Bronchus fibroblast of lung (primary cell): ENCODE measurements around the gene ASB1. TPM values are rescaled to one million over a fixed set of nuclear protein-coding genes. Genes with fewer than 3 reads are reported as not detected.

Experiments
- total RNA-seq: library from RNA; depleted of rRNA; stranded (reverse); fragments of >200 nt; gene quantifications from 2 replicates; pipeline ENCODE4 v1.2.3, GENCODE V29; 2015

Gene ASB1, protein sequence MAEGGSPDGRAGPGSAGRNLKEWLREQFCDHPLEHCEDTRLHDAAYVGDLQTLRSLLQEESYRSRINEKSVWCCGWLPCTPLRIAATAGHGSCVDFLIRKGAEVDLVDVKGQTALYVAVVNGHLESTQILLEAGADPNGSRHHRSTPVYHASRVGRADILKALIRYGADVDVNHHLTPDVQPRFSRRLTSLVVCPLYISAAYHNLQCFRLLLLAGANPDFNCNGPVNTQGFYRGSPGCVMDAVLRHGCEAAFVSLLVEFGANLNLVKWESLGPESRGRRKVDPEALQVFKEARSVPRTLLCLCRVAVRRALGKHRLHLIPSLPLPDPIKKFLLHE
- 28.2 and 32.3 TPM in 2 replicates for total RNA-seq

DNA sequence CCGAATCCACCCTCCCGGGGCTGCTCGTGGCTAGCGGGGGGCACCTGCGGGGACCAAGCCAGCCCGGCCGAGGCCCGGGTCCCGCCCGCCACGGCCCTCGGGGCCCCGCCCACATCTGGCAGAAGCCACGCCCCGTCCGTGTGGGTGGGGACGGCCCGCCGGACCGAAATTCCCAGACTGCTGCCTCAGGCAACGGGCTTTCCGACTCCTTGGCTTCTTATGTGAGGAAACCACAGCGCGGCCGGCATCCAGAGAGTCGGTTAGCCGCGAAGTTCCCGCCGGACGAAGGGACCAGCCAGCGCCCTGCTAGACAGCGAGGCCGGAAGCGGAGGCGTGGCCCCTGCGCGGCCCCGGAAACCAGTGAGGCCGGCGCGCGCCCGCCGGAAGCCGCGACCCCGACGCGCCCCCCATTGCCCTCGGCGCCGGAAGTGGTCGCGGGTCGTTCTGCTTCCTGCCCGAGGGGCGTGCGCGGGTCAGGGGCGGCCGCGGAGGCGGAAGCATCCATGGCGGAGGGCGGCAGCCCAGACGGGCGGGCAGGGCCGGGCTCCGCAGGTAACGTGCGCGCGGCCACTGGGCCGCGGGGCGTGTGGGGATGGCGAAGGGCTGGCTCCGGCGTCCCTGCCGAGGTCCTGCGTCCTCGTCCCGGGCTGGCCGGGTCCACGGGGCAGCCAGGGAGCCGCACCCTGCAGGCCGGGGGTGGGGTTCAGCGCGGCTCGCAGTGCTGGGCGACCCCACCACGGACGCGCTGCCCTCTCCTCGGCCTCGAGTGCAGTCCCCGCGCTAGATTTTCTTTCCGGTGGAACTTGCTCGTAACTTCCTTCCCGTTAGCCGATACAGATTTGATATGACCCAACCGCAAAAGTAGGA is at the start of gene ASB1:
ASB1 (plus strand) TSS at position 360 of the 867 bp plus-strand sequence; CDS start at position 504, 144 bp downstream.

Other genes starting within 250 kb of the ASB1 start
- 19.2 and 20.7 TPM in 2 replicates for gene ILKAP, start 223.2 kb upstream of the ASB1 start, total RNA-seq
- 10.7 and 11.4 TPM in 2 replicates for gene HES6, start 186.9 kb upstream of the ASB1 start, total RNA-seq
- gene PER2, start 138.3 kb upstream of the ASB1 start, total RNA-seq = 1.0 and 1.5 TPM in 2 replicates
- gene TRAF3IP1, start 106.4 kb upstream of the ASB1 start, total RNA-seq = 4.0 and 10.3 TPM in 2 replicates